HG03103 (cell line): ENCODE data around the gene UBXN2A.
"Not testable (repeated sequence)": the region's sequence is repeated elsewhere in the genome, so short reads cannot be mapped to it uniquely, and the experiment has no call there.

ENCODE experiments used
- ATAC-seq: cut with Tn5 transposase; IDR thresholded peaks from one replicate; pipeline ENCODE4 v1.9.1; 2021; ENCODE audit warnings: low read depth; ENCODE audit not compliant: unreplicated experiment

Gene UBXN2A

GRCh38 chr2:24011250-24012104 is 71.2 kb downstream of the UBXN2A start:
- ATAC-seq: no peak

- ATAC-seq: no peak
Measured at GRCh38 chr2:24012521-24013188, 72.4 kb downstream of the UBXN2A start.

- ATAC-seq: not testable (repeated sequence)
Measured at GRCh38 chr2:24014902-24015301, 74.6 kb downstream of the UBXN2A start.

GRCh38 chr2:24015562-24016375 is 75.5 kb downstream of the UBXN2A start:
- no peak for ATAC-seq

- ATAC-seq: no peak
Measured at GRCh38 chr2:24016376-24016761, 76.1 kb downstream of the UBXN2A start.

- ATAC-seq: no peak
Measured at GRCh38 chr2:24016853-24017703, 76.8 kb downstream of the UBXN2A start.

GRCh38 chr2:24017711-24018110 is 77.4 kb downstream of the UBXN2A start:
- no peak for ATAC-seq

- ATAC-seq: no peak
Measured at GRCh38 chr2:24018241-24018640, 78.0 kb downstream of the UBXN2A start.

GRCh38 chr2:24019729-24020128 is 79.5 kb downstream of the UBXN2A start:
- ATAC-seq: no peak

GRCh38 chr2:24020244-24020643 is 80.0 kb downstream of the UBXN2A start:
- no peak for ATAC-seq

- ATAC-seq: no peak
Measured at GRCh38 chr2:24021122-24021998, 81.1 kb downstream of the UBXN2A start.

- no peak for ATAC-seq
Measured at GRCh38 chr2:24022324-24022974, 82.2 kb downstream of the UBXN2A start.

GRCh38 chr2:24022975-24023575 is 82.8 kb downstream of the UBXN2A start:
- ATAC-seq: no peak

GRCh38 chr2:24024018-24024417 is 83.8 kb downstream of the UBXN2A start:
- ATAC-seq: no peak

- ATAC-seq: no peak
Measured at GRCh38 chr2:24024996-24025663, 84.9 kb downstream of the UBXN2A start.

GRCh38 chr2:24026233-24026632 is 86.0 kb downstream of the UBXN2A start:
- ATAC-seq: no peak

- no peak for ATAC-seq
Measured at GRCh38 chr2:24038786-24039499, 98.7 kb downstream of the UBXN2A start.
